Brain microvascular endothelial cell (primary cell): ENCODE results near the gene C2orf68.

Experiments used
- DNase-seq: peaks from one replicate; pipeline ENCODE4 v3.0.0-alpha.2; 2020
- H3K27ac ChIP-seq: fragments of 250-450 bp; sonication (Bioruptor Pico); 2 replicates; pipeline ENCODE4 v1.5.1; 2020; ENCODE audit warnings: mild to moderate bottlenecking, moderate library complexity
- H3K27me3 ChIP-seq: fragments of 250-450 bp; sonication (Bioruptor Pico); replicated peaks from 2 replicates; pipeline ENCODE4 v1.5.1; 2020; ENCODE audit warnings: mild to moderate bottlenecking
- H3K36me3 ChIP-seq: fragments of 250-450 bp; sonication (Bioruptor Pico); replicated peaks from 2 replicates; pipeline ENCODE4 v1.5.1; 2020; ENCODE audit warnings: mild to moderate bottlenecking
- H3K4me3 ChIP-seq: 2 replicates; pipeline ENCODE4 v1.5.1; 2011; ENCODE audit warnings: low read depth, mild to moderate bottlenecking, control low read depth, low read length, moderate library complexity
- in situ Hi-C: cut with HindIII; loops from 2 replicates; pipeline ENCODE4 v1.10.0; 2017; ENCODE audit warnings: low sequenced_read_pairs, low pct_ligation_motif_present
- TF ChIP-seq, protein P1 (sequence below): IDR thresholded peaks from 2 replicates; pipeline ENCODE4 v1.5.1; 2011; ENCODE audit warnings: low read depth, mild to moderate bottlenecking, moderate library complexity, low read length, control low read depth, inconsistent platforms; ENCODE audit errors: missing control alignments

The C2orf68 gene

DNA sequence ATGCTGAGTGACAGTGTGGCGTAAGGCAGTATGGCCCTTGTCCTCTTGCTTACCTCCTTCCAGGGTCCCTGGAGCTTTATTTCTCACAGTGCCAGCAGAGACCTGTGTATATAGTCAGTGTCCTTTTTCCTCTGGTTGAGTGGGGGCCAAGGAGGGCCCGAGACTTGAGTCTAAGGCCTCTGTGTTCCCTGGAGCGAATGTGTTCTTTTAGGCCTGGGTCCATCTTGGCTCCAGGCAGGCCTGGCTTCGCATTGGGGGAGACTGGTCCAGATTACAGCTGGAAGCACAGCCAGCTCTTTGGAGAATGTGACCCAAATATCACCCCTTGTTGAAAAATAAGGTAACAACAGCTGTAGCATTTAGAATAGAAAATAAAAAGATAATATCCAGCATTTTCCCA lies 22.7 kb downstream of the C2orf68 start:
- TF ChIP-seq, protein P1, sequence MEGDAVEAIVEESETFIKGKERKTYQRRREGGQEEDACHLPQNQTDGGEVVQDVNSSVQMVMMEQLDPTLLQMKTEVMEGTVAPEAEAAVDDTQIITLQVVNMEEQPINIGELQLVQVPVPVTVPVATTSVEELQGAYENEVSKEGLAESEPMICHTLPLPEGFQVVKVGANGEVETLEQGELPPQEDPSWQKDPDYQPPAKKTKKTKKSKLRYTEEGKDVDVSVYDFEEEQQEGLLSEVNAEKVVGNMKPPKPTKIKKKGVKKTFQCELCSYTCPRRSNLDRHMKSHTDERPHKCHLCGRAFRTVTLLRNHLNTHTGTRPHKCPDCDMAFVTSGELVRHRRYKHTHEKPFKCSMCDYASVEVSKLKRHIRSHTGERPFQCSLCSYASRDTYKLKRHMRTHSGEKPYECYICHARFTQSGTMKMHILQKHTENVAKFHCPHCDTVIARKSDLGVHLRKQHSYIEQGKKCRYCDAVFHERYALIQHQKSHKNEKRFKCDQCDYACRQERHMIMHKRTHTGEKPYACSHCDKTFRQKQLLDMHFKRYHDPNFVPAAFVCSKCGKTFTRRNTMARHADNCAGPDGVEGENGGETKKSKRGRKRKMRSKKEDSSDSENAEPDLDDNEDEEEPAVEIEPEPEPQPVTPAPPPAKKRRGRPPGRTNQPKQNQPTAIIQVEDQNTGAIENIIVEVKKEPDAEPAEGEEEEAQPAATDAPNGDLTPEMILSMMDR: no peak
- in situ Hi-C loops: no loop called here
- no peak overlapping the region for H3K4me3 ChIP-seq
- no peaks in the 10 kb centered on the region for H3K36me3 ChIP-seq
- no peaks in the 10 kb centered on the region for H3K27me3 ChIP-seq
- DNase-seq: no peak
- H3K27ac ChIP-seq: no peak overlapping the region

DNA sequence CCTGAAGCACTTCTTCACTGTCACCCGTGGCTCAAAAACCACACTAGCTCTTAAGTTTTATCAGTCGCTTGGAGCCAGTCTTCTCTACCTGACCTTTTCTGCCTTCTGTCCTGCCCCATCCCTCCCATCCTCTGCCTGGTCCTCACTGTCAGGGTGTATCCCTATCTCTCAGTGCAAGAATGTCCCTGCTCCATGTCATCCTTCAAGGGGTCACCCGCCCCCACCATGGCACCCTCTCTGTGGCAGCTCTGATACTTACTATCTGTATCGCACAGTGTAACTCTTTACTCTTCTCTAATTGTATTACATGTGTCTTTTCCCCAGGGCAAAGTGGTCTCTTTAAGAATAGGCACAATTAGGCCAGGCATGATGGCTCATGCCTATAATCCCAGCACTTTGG lies 23.2 kb downstream of the C2orf68 start:
- TF ChIP-seq, protein P1: no peak
- in situ Hi-C loops: no loop called here
- Histone ChIP-seq H3K27ac (no peak overlapping the region), H3K36me3 (no peaks in the 10 kb centered on the region), H3K27me3 (no peaks in the 10 kb centered on the region), H3K4me3 (no peak overlapping the region)
- DNase-seq: no peak

DNA sequence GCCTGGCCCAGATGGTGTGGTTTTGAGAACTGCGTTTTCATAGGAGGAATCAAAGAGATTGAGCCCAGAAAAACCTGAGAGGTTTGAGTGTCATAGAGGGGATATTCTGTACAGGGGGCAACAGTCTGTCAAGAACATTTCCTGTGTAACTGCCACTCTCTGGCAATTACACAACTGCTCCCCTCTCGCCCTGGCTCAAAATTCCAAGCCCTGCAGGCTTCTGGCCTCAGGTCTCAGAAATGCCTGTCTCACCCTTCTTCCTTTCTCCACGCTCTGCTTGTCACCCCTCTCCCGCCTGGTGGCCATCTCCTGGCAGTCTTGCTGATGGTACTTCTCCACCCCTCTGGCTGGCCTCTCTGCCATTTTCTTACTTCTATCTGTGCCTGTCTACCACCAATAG lies 23.6 kb downstream of the C2orf68 start:
- no peak for DNase-seq
- H3K4me3 ChIP-seq: no peak overlapping the region
- TF ChIP-seq, protein P1: no peak
- H3K27me3 ChIP-seq: no peaks in the 10 kb centered on the region
- H3K27ac ChIP-seq: no peak overlapping the region
- no peaks in the 10 kb centered on the region for H3K36me3 ChIP-seq
- in situ Hi-C loops: no loop called here

DNA sequence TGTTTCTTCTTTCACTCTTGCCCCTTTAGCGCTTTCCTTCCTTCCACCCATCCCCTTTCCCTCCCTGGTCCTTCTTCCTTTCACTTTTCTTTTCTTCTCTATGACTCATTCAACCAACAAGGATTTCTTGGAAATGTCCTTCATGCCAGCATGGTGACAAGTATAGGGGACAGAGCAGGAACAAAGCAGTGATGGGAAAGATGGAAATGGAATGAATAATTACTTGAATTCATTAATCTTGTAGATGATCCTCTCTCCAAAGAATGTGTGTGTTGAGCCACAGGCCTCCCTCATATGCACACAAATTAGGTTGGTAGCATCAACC lies 26.1 kb downstream of the C2orf68 start:
- DNase-seq: no peak
- H3K27me3 ChIP-seq: no peaks in the 10 kb centered on the region
- in situ Hi-C loops: no loop called here
- no peak overlapping the region for H3K4me3 ChIP-seq
- TF ChIP-seq, protein P1: no peak
- no peaks in the 10 kb centered on the region for H3K36me3 ChIP-seq
- no peak overlapping the region for H3K27ac ChIP-seq

DNA sequence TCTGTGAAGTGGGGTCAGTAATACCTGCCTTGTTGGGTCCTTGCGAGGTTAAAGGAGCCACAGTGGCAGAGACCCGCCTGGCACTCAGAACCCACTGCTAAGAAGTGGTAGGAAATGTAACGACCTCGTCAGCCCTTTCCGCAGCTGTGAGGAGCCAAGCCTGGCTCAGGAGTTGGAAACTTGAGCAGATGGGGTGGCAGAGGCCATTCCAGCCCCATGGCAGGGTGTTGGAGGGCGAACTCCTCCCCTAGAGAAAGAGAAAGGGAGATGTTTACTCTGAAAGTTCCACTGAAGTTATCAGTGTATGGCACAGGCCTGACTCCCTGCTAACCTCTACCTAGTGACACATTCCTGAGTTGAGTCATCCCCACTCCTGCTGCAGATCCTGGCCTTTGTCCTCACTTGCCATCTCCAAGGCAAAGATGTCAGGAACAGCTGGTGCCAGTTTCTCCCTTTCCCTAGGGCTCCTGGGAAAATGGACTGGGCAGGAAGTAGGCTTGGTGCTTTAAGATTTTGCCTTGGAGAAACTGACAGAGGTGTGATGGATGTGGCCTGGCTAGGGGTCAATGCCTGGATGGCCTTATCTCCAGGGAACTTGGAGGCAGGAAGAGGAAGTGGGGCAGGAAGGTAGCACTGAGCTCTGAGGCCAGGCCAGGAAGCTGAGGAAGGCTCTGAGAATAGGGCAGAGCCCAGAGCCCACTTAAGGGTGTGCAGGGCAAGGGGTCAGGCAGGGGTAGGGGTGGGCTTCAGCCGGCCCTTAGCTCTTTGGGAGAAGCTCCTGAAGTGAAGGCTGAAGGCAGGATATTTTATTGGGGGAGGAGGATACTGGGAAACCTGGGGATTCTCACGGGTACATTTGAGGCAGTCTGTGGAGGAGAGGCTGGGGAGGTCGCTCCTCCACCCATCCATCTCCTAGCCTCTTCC lies 26.7 kb downstream of the C2orf68 start:
- H3K36me3 ChIP-seq: no peaks in the 10 kb centered on the region
- DNase-seq: no peak

More for the DNA sequence above, 26.7 kb downstream of the C2orf68 start:
- Histone ChIP-seq H3K4me3 (peak overlapping the region; percentile 58), H3K27me3 (no peaks in the 10 kb centered on the region), H3K27ac (no peak overlapping the region)
- TF ChIP-seq, protein P1: no peak
- in situ Hi-C loops: no loop called here
